K562 (cell line): ENCODE results near the gene ADAM10. TPM values are rescaled to one million over a fixed set of nuclear protein-coding genes. Genes with fewer than 3 reads are reported as not detected.
A peak's percentile ranks its signal among the peaks of the same experiment; 100 is the strongest.

Experiments used
- ARID4B ChIP-seq: sonication (generic); formaldehyde crosslinking; IDR thresholded peaks from 2 replicates; pipeline ENCODE4 v1.8.0; 2022; ENCODE audit warnings: mild to moderate bottlenecking, missing genetic modification reagents
- BRF2 ChIP-seq: IDR thresholded peaks from 3 replicates; pipeline ENCODE4 v1.6.1; 2011; ENCODE audit warnings: borderline replicate concordance, mild to moderate bottlenecking; ENCODE audit not compliant: insufficient read length, insufficient read depth
- CCNT2 ChIP-seq: IDR thresholded peaks from 2 replicates; pipeline ENCODE4 v1.6.1; 2011; ENCODE audit warnings: borderline replicate concordance, low read depth, mild to moderate bottlenecking, moderate library complexity, mixed read lengths, low read length; ENCODE audit not compliant: insufficient read length; ENCODE audit errors: extremely low read depth
- ERF ChIP-seq: fragments of 450-650 bp; formaldehyde crosslinking; IDR thresholded peaks from 2 replicates; pipeline ENCODE4 v1.4.0; 2020; ENCODE audit warnings: mild to moderate bottlenecking, mixed read lengths
- FOXJ2 ChIP-seq: fragments of 200-800 bp; sonication (Bioruptor generic); IDR thresholded peaks from 2 replicates; pipeline ENCODE4 v1.6.1; 2016; ENCODE audit warnings: missing genetic modification characterization, missing compliant biosample characterization
- KAT7 ChIP-seq: sonication (generic); formaldehyde crosslinking; IDR thresholded peaks from 2 replicates; pipeline ENCODE4 v1.8.0; 2022; ENCODE audit warnings: missing genetic modification reagents, mild to moderate bottlenecking, borderline replicate concordance
- MBD2 ChIP-seq: sonication (generic); IDR thresholded peaks from 2 replicates; pipeline ENCODE4 v1.6.1; 2016; ENCODE audit warnings: low read depth, borderline replicate concordance
- MXD1 ChIP-seq: fragments of 250-450 bp; sonication (Bioruptor Pico); IDR thresholded peaks from 2 replicates; pipeline ENCODE4 v1.8.0; 2021; ENCODE audit warnings: borderline replicate concordance, mild to moderate bottlenecking, moderate library complexity; ENCODE audit not compliant: poor library complexity, severe bottlenecking
- PCBP1 ChIP-seq: fragments of 200-400 bp; formaldehyde crosslinking; IDR thresholded peaks from 2 replicates; pipeline ENCODE4 v1.6.1; 2018; ENCODE audit warnings: mild to moderate bottlenecking, low read depth, low read length; ENCODE audit not compliant: poor library complexity, severe bottlenecking
- PHF21A ChIP-seq: fragments of 450-650 bp; IDR thresholded peaks from 2 replicates; pipeline ENCODE4 v1.6.1; 2017; ENCODE audit warnings: low read depth, borderline replicate concordance
- POLR2AphosphoS2 ChIP-seq: IDR thresholded peaks from 2 replicates; pipeline ENCODE4 v1.6.1; 2012; ENCODE audit warnings: low read length, improper control_type of control experiment
- TAF9B ChIP-seq: fragments of 450-650 bp; IDR thresholded peaks from 2 replicates; pipeline ENCODE4 v1.6.1; 2018; ENCODE audit warnings: mild to moderate bottlenecking; ENCODE audit not compliant: partially characterized antibody
- TBP ChIP-seq: optimal IDR thresholded peaks from 2 replicates; pipeline ENCODE3; 2011; ENCODE audit warnings: low read depth, low read length, improper control_type of control experiment
- TSHZ1 ChIP-seq: fragments of 250-450 bp; sonication (Bioruptor Pico); IDR thresholded peaks from 2 replicates; pipeline ENCODE4 v1.4.0; 2020; ENCODE audit warnings: mild to moderate bottlenecking, moderate library complexity
- ZBTB12 ChIP-seq: fragments of 250-450 bp; sonication (Bioruptor Pico); IDR thresholded peaks from 2 replicates; pipeline ENCODE4 v1.4.0; 2020
- polyA plus RNA-seq, 8 experiments: library from polyadenylated mRNA; depleted of rRNA in 4 of 8; stranded (reverse) in 5 of 8; unstranded in 3 of 8; fragments of >200 nt; fragmentation: Nextera tagmentation in 2 of 8; fragmentation: Illumina TruSeq in 1 of 8; extraction: Ambion mirVana in 2 of 8; extraction: Trizol in 1 of 8; gene quantifications; 2 replicates each; pipeline versions ENCODE4 v1.2.1 to v1.2.3, GENCODE V29; 2011 to 2014; ENCODE audit warnings: inconsistent platforms in 1 of 8, missing spikeins in 1 of 8
- total RNA-seq, 7 experiments: library from RNA; depleted of rRNA in 6 of 7; stranded (reverse); fragments of >200 nt in 6 of 7; fragmentation: Illumina TruSeq in 2 of 7; extraction: Trizol in 2 of 7; gene quantifications; 2 replicates each; pipeline versions ENCODE4 v1.2.1 to v1.2.3, GENCODE V29; 2011 to 2021; ENCODE audit warnings: low replicate concordance in 1 of 7

Gene ADAM10
- total and polyA plus RNA-seq, 9 of the 15 experiments (the other 6 are each of a cell fraction or from before 2014, with no cell fraction given): 11.9 to 152 (median 57.3) TPM

GRCh38 chr15:58749532-58750337 lies at the start of gene ADAM10 (continued):
- TF ChIP-seq ARID4B (CRISPR knock-in tag): peak; percentile 66
- no peak for TF ChIP-seq PCBP1
- TF ChIP-seq POLR2AphosphoS2: no peak; the same call in 1 of the 2 replicates
- peak; percentile 40 for TF ChIP-seq TAF9B
- TF ChIP-seq TSHZ1 (CRISPR knock-in tag): no peak
- TF ChIP-seq BRF2: no peak
- TF ChIP-seq MXD1 (CRISPR knock-in tag): no peak
- TF ChIP-seq KAT7: no peak
- TF ChIP-seq TBP: peak; percentile 79
- TF ChIP-seq ZBTB12 (CRISPR knock-in tag): no peak
- peak; percentile 49; the same call in 1 of the 2 replicates for TF ChIP-seq MBD2
- no peak for TF ChIP-seq PHF21A
- TF ChIP-seq FOXJ2 (tag): peak; percentile 69; the same call in 1 of the 2 replicates
- peak; percentile 70 for TF ChIP-seq CCNT2
- TF ChIP-seq ERF (CRISPR knock-in tag): no peak
